GM23338 (cell line): ENCODE results near the gene RASA3.

Experiments
- CTCF ChIP-seq, 2 experiments: fragments of 200-600 bp in 1 of 2; sonication (generic) in 1 of 2; conservative IDR thresholded peaks; 2 replicates each; pipeline versions ENCODE4 v1.5.1 to v1.6.1; 2016 to 2017; ENCODE audit warnings: antibody characterized with exemption in 2 of 2, low read depth in 2 of 2, mild to moderate bottlenecking in 2 of 2, moderate library complexity in 1 of 2
- ETS1 ChIP-seq: IDR thresholded peaks from 2 replicates; pipeline ENCODE4 v1.6.1; 2016; ENCODE audit warnings: antibody characterized with exemption
- EZH2 ChIP-seq: fragments of 200-600 bp; sonication (generic); IDR thresholded peaks from one replicate; pipeline ENCODE4 v1.8.0; 2017; ENCODE audit warnings: antibody characterized with exemption, mild to moderate bottlenecking, low read depth; ENCODE audit not compliant: unreplicated experiment
- EZH2phosphoT487 ChIP-seq: fragments of 200-600 bp; sonication (generic); IDR thresholded peaks from one replicate; pipeline ENCODE4 v1.8.1; 2018; ENCODE audit warnings: antibody characterized with exemption; ENCODE audit not compliant: unreplicated experiment
- NANOG ChIP-seq: IDR thresholded peaks from 2 replicates; pipeline ENCODE4 v1.6.1; 2016; ENCODE audit warnings: antibody characterized with exemption, borderline replicate concordance
- POLR2AphosphoS5 ChIP-seq: IDR thresholded peaks from 2 replicates; pipeline ENCODE4 v1.6.1; 2016; ENCODE audit warnings: antibody characterized with exemption, low read depth
- REST ChIP-seq: IDR thresholded peaks from one replicate; pipeline ENCODE4 v1.6.1; 2018; ENCODE audit warnings: antibody characterized with exemption; ENCODE audit not compliant: unreplicated experiment
- STAT1 ChIP-seq: IDR thresholded peaks from one replicate; pipeline ENCODE4 v1.6.1; 2016; ENCODE audit warnings: antibody characterized with exemption; ENCODE audit not compliant: unreplicated experiment

GRCh38 chr13:114118511-114119123, 13.8 kb downstream of the RASA3 start:
- no peak for TF ChIP-seq REST
- no peak for TF ChIP-seq CTCF (conservative IDR thresholded peaks at IDR 0.05; ENCODE audit: low read depth in 2 of 2)
- TF ChIP-seq EZH2phosphoT487 = no peak
- TF ChIP-seq POLR2AphosphoS5 = no peak
- no peak for TF ChIP-seq ETS1
- no peak for TF ChIP-seq EZH2
- TF ChIP-seq NANOG = no peak
- TF ChIP-seq STAT1 = no peak
